Kidney epithelial cell (primary cell): ENCODE results near the gene C14orf132. TPM values are rescaled to one million over a fixed set of nuclear protein-coding genes. Genes with fewer than 3 reads are reported as not detected.

Experiments used
- DNase-seq: peaks from one replicate; pipeline ENCODE4 v3.0.0-alpha.2; 2010; ENCODE audit warnings: low read depth
- H3K27me3 ChIP-seq: 2 replicates; pipeline ENCODE4 v1.6.0; 2011; ENCODE audit warnings: low read length; ENCODE audit not compliant: control insufficient read depth, insufficient read depth
- H3K36me3 ChIP-seq: 2 replicates; pipeline ENCODE4 v1.5.1; 2011; ENCODE audit warnings: low read length; ENCODE audit not compliant: control insufficient read depth, insufficient read depth
- H3K4me3 ChIP-seq: 2 replicates; pipeline ENCODE4 v1.5.1; 2011; ENCODE audit warnings: low read depth, mild to moderate bottlenecking, control low read depth, low read length
- total RNA-seq: library from RNA; depleted of rRNA; stranded (reverse); fragments of >200 nt; gene quantifications from 2 replicates; pipeline ENCODE4 v1.2.3, GENCODE V29; 2015
- TF ChIP-seq, protein P1 (sequence below): IDR thresholded peaks from 2 replicates; pipeline ENCODE4 v1.5.1; 2011; ENCODE audit warnings: mild to moderate bottlenecking, moderate library complexity, low read length, control low read depth, inconsistent platforms; ENCODE audit not compliant: insufficient read depth, poor library complexity, severe bottlenecking

The C14orf132 gene
- total RNA-seq, 1 donor from 2014 or later = 8.4 TPM

DNA sequence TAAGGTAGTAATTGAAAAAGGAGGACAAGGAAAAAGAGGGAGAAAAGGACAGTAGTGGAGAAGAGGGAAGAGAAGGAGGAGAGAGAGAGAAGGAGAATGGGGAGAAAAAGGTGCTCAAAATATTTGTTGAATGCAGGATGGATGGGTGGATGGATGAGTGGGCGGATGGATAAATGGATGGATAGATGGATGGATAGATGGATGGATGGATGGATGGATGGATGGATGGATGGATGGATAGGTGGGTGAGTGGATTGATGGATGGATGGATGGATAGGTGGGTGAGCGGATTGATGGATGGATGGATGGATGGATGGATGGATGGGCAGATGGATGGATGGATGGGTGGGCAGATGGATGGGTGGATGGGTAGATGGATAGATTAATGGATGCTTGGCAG is 21.3 kb upstream of the C14orf132 start:
- TF ChIP-seq, protein P1, sequence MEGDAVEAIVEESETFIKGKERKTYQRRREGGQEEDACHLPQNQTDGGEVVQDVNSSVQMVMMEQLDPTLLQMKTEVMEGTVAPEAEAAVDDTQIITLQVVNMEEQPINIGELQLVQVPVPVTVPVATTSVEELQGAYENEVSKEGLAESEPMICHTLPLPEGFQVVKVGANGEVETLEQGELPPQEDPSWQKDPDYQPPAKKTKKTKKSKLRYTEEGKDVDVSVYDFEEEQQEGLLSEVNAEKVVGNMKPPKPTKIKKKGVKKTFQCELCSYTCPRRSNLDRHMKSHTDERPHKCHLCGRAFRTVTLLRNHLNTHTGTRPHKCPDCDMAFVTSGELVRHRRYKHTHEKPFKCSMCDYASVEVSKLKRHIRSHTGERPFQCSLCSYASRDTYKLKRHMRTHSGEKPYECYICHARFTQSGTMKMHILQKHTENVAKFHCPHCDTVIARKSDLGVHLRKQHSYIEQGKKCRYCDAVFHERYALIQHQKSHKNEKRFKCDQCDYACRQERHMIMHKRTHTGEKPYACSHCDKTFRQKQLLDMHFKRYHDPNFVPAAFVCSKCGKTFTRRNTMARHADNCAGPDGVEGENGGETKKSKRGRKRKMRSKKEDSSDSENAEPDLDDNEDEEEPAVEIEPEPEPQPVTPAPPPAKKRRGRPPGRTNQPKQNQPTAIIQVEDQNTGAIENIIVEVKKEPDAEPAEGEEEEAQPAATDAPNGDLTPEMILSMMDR = no peak
- Histone ChIP-seq H3K4me3 (no peak overlapping the region), H3K27me3 (no peaks in the 10 kb centered on the region), H3K36me3 (no peaks in the 10 kb centered on the region)
- no peak for DNase-seq

DNA sequence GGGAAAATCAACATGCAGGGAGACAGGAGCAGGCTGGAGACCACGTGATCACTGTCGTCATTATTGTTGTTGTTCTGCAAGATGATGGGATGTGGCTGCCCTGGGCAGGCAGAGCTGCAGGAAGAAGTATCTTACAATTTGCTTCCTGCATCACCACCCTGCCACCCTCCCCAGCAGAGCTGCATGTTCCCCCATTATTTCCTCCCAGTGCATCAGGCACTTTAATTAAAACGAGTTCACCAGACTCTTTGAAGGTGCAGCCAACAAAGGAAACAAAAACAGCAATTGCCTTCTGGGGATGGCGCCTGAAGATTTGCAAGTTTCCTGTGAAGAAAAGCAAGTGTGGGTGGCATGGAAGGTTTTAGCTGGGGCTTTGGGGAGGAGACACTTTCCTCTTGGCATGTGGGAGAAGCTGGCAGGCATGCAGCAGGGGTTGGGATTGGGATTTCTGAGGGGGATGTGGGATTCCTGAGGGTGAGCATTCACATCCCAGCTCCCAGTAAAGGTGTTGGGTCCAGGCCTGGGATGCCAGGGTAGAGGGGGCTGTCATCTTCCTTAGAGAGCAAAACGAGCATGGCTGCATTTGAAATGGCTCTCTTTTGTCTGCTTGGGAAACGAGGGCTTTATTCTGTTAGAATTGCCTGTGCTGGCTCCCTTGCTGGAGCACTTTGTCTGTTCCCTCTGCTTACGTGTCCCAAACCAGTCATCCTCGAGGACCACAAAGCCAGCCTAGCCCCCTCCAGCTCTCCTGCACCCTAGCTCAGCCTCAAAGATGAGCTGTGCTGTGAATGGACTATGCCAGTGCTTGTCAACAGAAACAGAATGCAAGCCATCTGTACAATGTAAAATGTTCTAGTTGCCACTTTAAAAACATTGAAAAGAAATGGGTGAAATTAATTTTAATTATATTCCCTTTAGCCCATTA is 11.5 kb upstream of the C14orf132 start:
- H3K36me3 ChIP-seq = no peaks in the 10 kb centered on the region
- TF ChIP-seq, protein P1 = no peak
- peaks cover 5% of the 10 kb centered on the region for H3K27me3 ChIP-seq
- H3K4me3 ChIP-seq = no peak overlapping the region
- no peak for DNase-seq

DNA sequence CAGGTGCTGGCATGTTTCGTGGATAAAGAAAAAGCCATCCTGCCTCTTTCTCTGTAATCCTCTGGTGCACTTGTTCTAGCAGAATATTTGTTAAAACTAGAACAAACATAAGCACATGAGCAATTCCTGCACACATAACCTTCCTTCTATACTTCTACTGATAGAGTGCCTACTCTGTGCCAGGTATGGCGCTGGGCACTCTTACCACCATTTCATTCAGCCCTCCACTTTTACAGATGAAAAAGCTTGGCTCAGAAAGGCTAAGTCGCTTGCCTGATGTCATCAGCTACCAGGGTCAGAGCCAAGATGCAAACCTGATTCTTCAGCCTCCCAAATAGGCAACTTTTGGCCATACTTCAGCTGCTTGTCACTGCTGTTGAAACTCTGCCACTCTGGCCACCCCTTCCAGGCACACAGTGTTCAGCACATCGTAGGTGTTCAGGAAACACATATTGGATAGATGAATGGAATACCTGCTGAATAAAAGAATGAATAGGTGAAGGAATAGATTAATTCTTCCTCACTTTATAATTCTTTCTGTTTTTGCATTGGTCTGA is 10.0 kb upstream of the C14orf132 start:
- H3K36me3 ChIP-seq = no peaks in the 10 kb centered on the region
- peaks cover 5% of the 10 kb centered on the region for H3K27me3 ChIP-seq
- TF ChIP-seq, protein P1 = no peak
- no peak for DNase-seq
- no peak overlapping the region for H3K4me3 ChIP-seq

DNA sequence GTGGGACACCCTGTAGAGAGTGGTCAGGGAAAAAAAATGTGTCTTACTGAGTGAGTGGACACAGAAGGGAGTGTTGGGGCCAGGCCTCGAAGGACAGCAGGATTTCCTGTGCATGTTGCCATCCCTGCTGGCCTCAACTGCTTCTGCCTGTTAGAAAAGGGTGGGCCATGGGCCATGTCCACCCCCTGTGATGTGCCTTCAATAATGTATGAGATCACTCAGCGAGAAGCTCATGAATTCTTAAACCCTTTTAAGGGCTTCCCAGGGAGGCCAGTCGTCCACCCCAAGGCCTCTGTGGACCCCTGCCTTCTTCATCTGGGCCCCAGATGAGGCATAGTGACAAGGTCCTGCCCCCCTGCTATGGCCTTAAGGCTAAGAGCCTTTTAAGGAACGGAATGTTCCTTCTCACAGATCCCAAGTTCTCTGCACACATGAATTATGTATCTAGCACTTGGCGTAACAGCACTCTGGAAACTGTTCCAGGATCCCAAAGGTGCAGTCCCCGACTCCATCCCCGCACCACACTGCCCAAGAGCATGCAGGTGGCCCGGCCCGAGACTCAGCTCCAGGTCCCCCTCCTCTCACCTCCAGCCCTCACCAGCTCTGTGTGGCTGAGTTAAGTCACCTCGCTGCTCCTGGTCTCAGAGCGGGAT is 8.9 kb upstream of the C14orf132 start:
- Histone ChIP-seq H3K27me3 (peaks cover 3% of the 10 kb centered on the region), H3K4me3 (no peak overlapping the region), H3K36me3 (no peaks in the 10 kb centered on the region)
- no peak for DNase-seq
- TF ChIP-seq, protein P1 = no peak

DNA sequence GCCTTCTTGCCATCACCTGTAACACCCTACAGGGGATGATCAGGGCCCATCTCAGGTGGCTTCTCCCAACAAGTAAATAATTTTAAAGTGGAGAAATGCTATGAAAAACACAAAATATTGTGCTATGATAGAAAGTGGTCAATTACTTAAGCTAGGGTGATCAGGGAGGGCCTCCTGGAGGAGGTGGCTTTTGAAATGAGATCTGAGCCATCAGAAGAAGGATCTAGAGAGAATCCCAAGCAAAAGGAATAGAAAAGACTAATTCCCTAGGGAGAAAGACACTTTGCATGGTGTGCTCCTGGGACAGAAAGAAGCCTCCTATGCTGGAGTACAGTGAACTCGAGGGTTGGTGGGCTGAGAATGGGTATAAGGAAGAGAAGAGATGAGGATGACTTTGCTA is 7.5 kb upstream of the C14orf132 start:
- Histone ChIP-seq H3K27me3 (peaks cover 3% of the 10 kb centered on the region), H3K36me3 (no peaks in the 10 kb centered on the region), H3K4me3 (no peak overlapping the region)
- DNase-seq = no peak
- TF ChIP-seq, protein P1 = no peak
